HepG2 (cell line): ENCODE measurements around the gene CISTR. TPM values are rescaled to one million over a fixed set of nuclear protein-coding genes. Genes with fewer than 3 reads are reported as not detected.

Source experiments
- ATAC-seq: fragments of 200-7000 bp; cut with Tn5 transposase; 3 replicates; pipeline ENCODE4 v1.9.1; 2020; ENCODE audit warnings: mild to moderate bottlenecking, moderate library complexity
- BruUV-seq: library from RNA; stranded (reverse); fragments of 400-500 nt; replicated peaks from 2 replicates; lab custom pipeline; 2021; lab: Mats Ljungman, UMichigan
- CTCF ChIA-PET: fragments of 300-600 bp; formaldehyde crosslinking; extraction: SDS; loops from one replicate; lab custom pipeline; 2021; ENCODE audit warnings: low total read pairs, inconsistent platforms, low intra/inter-chr PET ratio; lab: Yijun Ruan, JAX
- POLR2A ChIA-PET: fragments of 350-600 bp; sonication (Branson Sonifier 250); formaldehyde crosslinking; loops from one replicate; lab custom pipeline; 2020; ENCODE audit warnings: antibody characterized with exemption, inconsistent platforms; lab: Yijun Ruan, JAX
- DNase-seq: peaks from one replicate; pipeline ENCODE4 v3.0.0-alpha.2; 2015; ENCODE audit warnings: low spot score
- FAIRE-seq: peaks from 3 replicates; lab custom pipeline; 2011; peaks lifted over from hg19 to GRCh38; lab: Jason Lieb, UNC
- H2AFZ ChIP-seq: one replicate; pipeline ENCODE4 v1.6.1; 2011; ENCODE audit warnings: low read length, inconsistent platforms
- H3K27ac ChIP-seq: fragments of 300-600 bp; 3 replicates; pipeline ENCODE4 v1.8.0; 2011; ENCODE audit warnings: mixed run types, mild to moderate bottlenecking, mixed read lengths, low read length, inconsistent platforms; ENCODE audit not compliant: insufficient read depth; ENCODE audit errors: extremely low read length
- H3K27me3 ChIP-seq, 2 experiments: fragments of 200-600 bp in 1 of 2; 2 replicates in 1 of 2; 3 replicates in 1 of 2; pipeline versions ENCODE4 v1.6.0 to v1.8.0; 2011; ENCODE audit warnings: low read length in 2 of 2, mild to moderate bottlenecking in 2 of 2, moderate library complexity in 2 of 2, inconsistent platforms in 1 of 2; ENCODE audit not compliant: insufficient read depth in 2 of 2, control insufficient read depth in 1 of 2
- H3K36me3 ChIP-seq, 2 experiments: fragments of 200-600 bp in 1 of 2; replicated peaks in 1 of 2; 2 replicates in 1 of 2; 3 replicates in 1 of 2; pipeline versions ENCODE4 v1.5.1 to v1.8.0; 2011; ENCODE audit warnings: low read length in 2 of 2, inconsistent platforms in 1 of 2; ENCODE audit not compliant: insufficient read depth in 2 of 2, control insufficient read depth in 1 of 2
- H3K4me1 ChIP-seq: 2 replicates; pipeline ENCODE4 v1.5.1; 2012; ENCODE audit warnings: low read length, inconsistent platforms; ENCODE audit not compliant: insufficient read depth
- H3K4me2 ChIP-seq: 2 replicates; pipeline ENCODE4 v1.6.0; 2011; ENCODE audit warnings: low read depth, low read length, inconsistent platforms
- H3K4me3 ChIP-seq, 3 experiments: fragments of 200-600 bp in 1 of 3; sonication (generic), shearing (Covaris generic) in 1 of 3; replicated peaks in 1 of 3; 2 replicates each; pipeline ENCODE4 v1.5.1; 2011 to 2016; ENCODE audit warnings: low read length in 3 of 3, inconsistent platforms in 2 of 3, low read depth in 2 of 3, mild to moderate bottlenecking in 2 of 3, control low read depth in 1 of 3, mixed read lengths in 1 of 3; ENCODE audit not compliant: insufficient read depth in 1 of 3
- H3K79me2 ChIP-seq: one replicate; pipeline ENCODE4 v1.6.1; 2011; ENCODE audit warnings: low read length, inconsistent platforms; ENCODE audit not compliant: insufficient read depth
- H3K9ac ChIP-seq: 2 replicates; pipeline ENCODE4 v1.6.0; 2011; ENCODE audit warnings: mild to moderate bottlenecking, low read depth, low read length, inconsistent platforms; ENCODE audit not compliant: insufficient read depth
- H3K9me3 ChIP-seq: 2 replicates; pipeline ENCODE4 v1.5.1; 2012; ENCODE audit warnings: mild to moderate bottlenecking, low read length
- H4K20me1 ChIP-seq: 2 replicates; pipeline ENCODE4 v1.6.0; 2011; ENCODE audit warnings: inconsistent platforms, mild to moderate bottlenecking, low read length, moderate library complexity; ENCODE audit not compliant: insufficient read depth
- CBX1 ChIP-seq: IDR thresholded peaks from one replicate; pipeline ENCODE4 v1.6.1; 2016; ENCODE audit warnings: antibody characterized with exemption, low read depth
- GPBP1L1 ChIP-seq: sonication (generic); formaldehyde crosslinking; IDR thresholded peaks from 2 replicates; pipeline ENCODE4 v1.5.0; 2020; ENCODE audit warnings: mild to moderate bottlenecking, missing genetic modification reagents
- NR3C1 ChIP-seq: sonication (generic); formaldehyde crosslinking; IDR thresholded peaks from 2 replicates; pipeline ENCODE4 v1.4.0; 2020; ENCODE audit warnings: missing genetic modification reagents
- PBX3 ChIP-seq: sonication (generic); formaldehyde crosslinking; IDR thresholded peaks from 2 replicates; pipeline ENCODE4 v1.8.1; 2023; ENCODE audit warnings: missing genetic modification reagents, inconsistent platforms, borderline replicate concordance
- STAT5B ChIP-seq: sonication (generic); formaldehyde crosslinking; IDR thresholded peaks from 2 replicates; pipeline ENCODE4 v1.4.0; 2020; ENCODE audit warnings: missing genetic modification reagents
- ZBTB43 ChIP-seq: sonication (generic); formaldehyde crosslinking; conservative IDR thresholded peaks from 2 replicates; pipeline ENCODE4 v1.4.0; 2020; ENCODE audit warnings: missing genetic modification reagents
- ZFP62 ChIP-seq: sonication (generic); formaldehyde crosslinking; IDR thresholded peaks from 2 replicates; pipeline ENCODE4 v1.4.0; 2020; ENCODE audit warnings: missing genetic modification reagents
- ZNF362 ChIP-seq: sonication (generic); formaldehyde crosslinking; IDR thresholded peaks from 2 replicates; pipeline ENCODE4 v1.4.0; 2020; ENCODE audit warnings: missing genetic modification reagents, mild to moderate bottlenecking, borderline replicate concordance
- ZNF672 ChIP-seq: sonication (generic); formaldehyde crosslinking; IDR thresholded peaks from 2 replicates; pipeline ENCODE4 v1.8.1; 2022; ENCODE audit warnings: missing genetic modification reagents
- WGBS: methylation state at CpG from one replicate; pipeline ENCODE4 v1.1.6; 2017; ENCODE audit warnings: low lambda C conversion rate; 5-methylcytosine and 5-hydroxymethylcytosine counted together
- in situ Hi-C: cut with HindIII; loops from 2 replicates; pipeline ENCODE4 v1.10.0; 2017; ENCODE audit warnings: low pct_unique_long_range_greater_than_20kb; ENCODE audit not compliant: extremely low pct_ligation_motif_present
- intact Hi-C: fragments of 100-400 bp; cut with micrococcal nuclease; formaldehyde crosslinking; loops from one replicate; pipeline ENCODE4 v1.10.0; 2022; ENCODE audit not compliant: unreplicated experiment
- polyA plus RNA-seq, 8 experiments: library from polyadenylated mRNA; depleted of rRNA in 3 of 8; stranded (reverse) in 7 of 8; unstranded in 1 of 8; fragments of >200 nt; fragmentation: Illumina TruSeq in 4 of 8; extraction: Trizol in 4 of 8; gene quantifications; 2 replicates each; pipeline versions ENCODE4 v1.2.1 to v1.2.3, GENCODE V29; 2011 to 2016; ENCODE audit warnings: low read depth in 4 of 8, missing spikeins in 1 of 8, mixed read lengths in 1 of 8; ENCODE audit not compliant: insufficient read depth in 1 of 8
- total RNA-seq, 5 experiments: library from RNA; depleted of rRNA; stranded (reverse); fragments of >200 nt; fragmentation: Illumina TruSeq; extraction: Trizol; gene quantifications; 2 replicates each; pipeline ENCODE4 v1.2.3, GENCODE V29; 2016; ENCODE audit warnings: low read depth in 1 of 5

CISTR gene
- total and polyA plus RNA-seq, 2 of the 13 experiments (the other 11 are each of a cell fraction or from before 2014, with no cell fraction given): not detected

GRCh38 chr12:53733807-53734200, 18.0 kb downstream of the CISTR start:
- H3K27ac ChIP-seq: no peak overlapping the region
- H3K79me2 ChIP-seq: no peaks in the 10 kb centered on the region
- ATAC-seq (no peak), FAIRE-seq (no peak), DNase-seq (no peak)
- BruUV-seq: no TSS peak
- no peak overlapping the region for H3K4me2 ChIP-seq
- no peaks in the 10 kb centered on the region for H3K36me3 ChIP-seq
- H2AFZ ChIP-seq: no peak overlapping the region
- in situ Hi-C loops: no loop called here
- intact Hi-C loops: no loop called here
- ChIA-PET POLR2A (no interaction called here), CTCF (no interaction called here)
- peaks cover 14 to 44% of the 10 kb centered on the region in 2 experiments; a peak in 3 of 5 replicates for H3K27me3 ChIP-seq
- H4K20me1 ChIP-seq: no peaks in the 10 kb centered on the region
- 5% methylated on average over 5 of the region's 5 CpGs for WGBS
- no peaks in the 10 kb centered on the region for H3K9me3 ChIP-seq
- H3K4me1 ChIP-seq: 0 out of 2 replicates have a peak, but pooled peaks cover 3% of the 10 kb centered on the region
- no peak for TF ChIP-seq ZNF362 (CRISPR knock-in tag)
- TF ChIP-seq ZFP62 (CRISPR knock-in tag): no peak
- no peak for TF ChIP-seq GPBP1L1
- no peak for TF ChIP-seq NR3C1 (CRISPR knock-in tag)
- no peak for TF ChIP-seq ZNF672
- TF ChIP-seq ZBTB43 (CRISPR knock-in tag): no peak
- TF ChIP-seq STAT5B (CRISPR knock-in tag): no peak
- no peak for TF ChIP-seq CBX1
- no peak for TF ChIP-seq PBX3
- TF ChIP-seq, all 625 proteins: peak for 0
- H3K4me3 ChIP-seq: no peak overlapping the region
- H3K9ac ChIP-seq: no peak overlapping the region
